ENCODE measurements around the gene SELENOP.
"Not testable (repeated sequence)": the region's sequence is repeated elsewhere in the genome, so short reads cannot be mapped to it uniquely, and the experiment has no call there.

The SELENOP gene

DNA sequence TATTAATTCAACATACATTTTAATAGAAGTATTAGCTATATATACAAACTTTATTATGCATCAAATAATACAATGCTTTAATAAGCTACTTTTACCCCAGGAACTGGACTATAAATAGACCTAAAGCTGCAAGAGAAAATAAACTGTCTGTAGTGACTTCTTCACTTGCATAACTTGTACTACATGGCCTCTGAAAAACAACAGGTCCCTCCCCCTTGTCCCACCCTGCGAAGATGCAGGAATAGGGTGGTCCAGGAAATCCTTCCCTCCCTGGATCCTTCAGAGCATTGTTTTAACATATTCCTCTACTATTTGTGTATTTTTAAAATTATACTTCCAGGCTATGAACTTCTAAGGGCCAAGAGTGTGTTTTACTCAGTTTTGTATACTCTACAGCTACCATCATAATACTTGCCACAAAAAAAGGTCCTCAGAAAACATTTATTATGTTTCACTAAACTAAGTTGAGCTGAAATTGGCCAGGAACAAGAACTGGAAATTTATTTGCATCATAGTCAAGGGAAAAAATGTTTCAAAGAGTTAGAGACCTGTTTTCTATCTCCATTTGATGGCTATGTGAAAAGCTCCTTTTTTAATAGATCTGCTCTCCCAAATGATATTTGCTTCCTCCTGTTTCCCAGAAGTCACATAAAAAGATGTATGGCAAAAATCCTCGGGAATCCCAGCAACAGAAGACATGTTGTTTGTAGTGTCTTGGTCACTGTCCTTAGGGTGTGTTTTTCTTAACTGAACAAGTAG lies 15.2 kb upstream of the SELENOP start:
- no peak for DNase-seq (ENCODE audit: low read depth in 3 of 3, low spot score in 1 of 3)

- no peak for DNase-seq (ENCODE audit: low read depth in 3 of 3, low spot score in 1 of 3)
Measured at GRCh38 chr5:42825422-42826148, 13.9 kb upstream of the SELENOP start.

GRCh38 chr5:42824347-42824976 lies 12.8 kb upstream of the SELENOP start:
- DNase-seq (ENCODE audit: low read depth in 3 of 3, low spot score in 1 of 3), result no peak

DNA sequence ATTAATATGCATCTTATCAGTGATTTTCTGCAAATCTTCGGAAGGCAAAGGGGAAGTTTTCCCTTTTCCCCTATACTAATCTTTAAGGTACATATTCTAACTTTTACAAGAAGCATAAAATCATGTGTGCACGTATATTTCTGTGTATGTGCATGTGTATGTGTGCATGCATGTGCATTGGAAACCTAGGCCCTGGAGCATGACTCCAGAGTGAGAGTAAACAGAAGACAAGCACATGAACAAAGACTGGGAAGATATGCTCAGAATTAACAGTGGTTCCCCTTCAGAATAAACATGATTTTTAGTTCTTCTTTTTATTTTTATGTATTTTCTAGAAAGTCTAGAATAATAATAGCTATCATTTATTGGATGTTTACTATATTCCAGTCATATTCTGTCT lies 10.9 kb upstream of the SELENOP start:
- no peak for DNase-seq (ENCODE audit: low read depth in 3 of 3, low spot score in 1 of 3)

DNA sequence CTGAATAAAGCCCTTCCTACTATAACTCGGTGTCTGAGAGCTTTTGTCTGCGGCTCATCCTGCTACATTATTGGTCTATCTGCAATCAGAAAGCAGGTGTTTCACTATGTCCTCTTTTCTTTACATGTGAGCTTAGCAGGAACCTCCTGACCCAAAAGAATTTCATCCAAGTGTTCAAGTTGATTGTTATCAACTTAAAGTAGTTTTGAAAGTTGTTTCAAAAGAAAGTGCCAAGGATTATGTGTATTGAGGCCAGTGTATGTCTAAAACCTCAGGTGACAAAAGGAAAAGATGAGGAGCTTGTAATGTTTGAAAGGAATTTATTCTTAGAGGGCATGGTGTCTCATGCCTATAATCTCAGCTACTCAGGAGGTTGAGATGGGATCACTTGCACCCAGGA lies 8.1 kb upstream of the SELENOP start:
- DNase-seq (ENCODE audit: low read depth in 3 of 3, low spot score in 1 of 3), result no peak

DNA sequence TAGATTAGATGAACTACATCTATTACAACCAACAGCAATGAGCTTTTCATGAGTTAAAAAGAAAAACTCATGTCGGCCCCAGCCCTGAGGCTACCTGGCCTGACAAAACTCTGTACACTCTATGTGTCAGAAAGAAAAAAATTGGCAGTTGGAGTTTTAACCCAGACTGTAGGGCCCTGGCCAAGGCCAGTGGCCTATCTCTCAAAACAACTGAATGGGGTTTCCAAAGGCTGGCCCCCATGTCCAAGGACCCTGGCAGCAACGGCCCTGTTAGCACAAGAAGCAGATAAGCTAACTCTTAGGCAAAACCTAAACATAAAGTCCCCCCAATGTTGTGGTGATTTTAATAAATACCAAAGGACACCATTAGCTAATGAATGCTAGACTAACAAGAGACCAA lies 4.9 kb upstream of the SELENOP start:
- DNase-seq (ENCODE audit: low read depth in 3 of 3, low spot score in 1 of 3), result not testable (repeated sequence)

DNA sequence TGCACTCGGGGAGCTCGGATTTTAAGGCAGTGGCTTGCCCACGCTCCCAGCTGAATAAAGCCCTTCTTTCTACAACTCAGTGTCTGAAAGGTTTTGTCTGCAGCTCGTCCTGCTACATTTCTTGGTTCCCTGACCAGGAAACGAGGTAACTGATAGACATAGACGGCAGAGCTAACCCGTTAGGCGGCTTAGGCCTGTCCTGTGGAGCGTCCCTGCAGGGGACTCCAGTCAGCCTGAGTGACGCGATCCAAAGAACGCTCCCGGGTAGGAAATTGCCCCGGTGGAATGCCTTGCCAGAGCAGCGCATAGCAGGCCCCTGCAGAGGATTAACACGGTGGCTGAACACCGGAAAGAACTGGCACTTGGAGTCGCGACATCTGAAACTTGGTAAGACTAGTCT lies 1.8 kb upstream of the SELENOP start:
- no peak for DNase-seq (ENCODE audit: low read depth in 3 of 3, low spot score in 1 of 3)

- no peak for DNase-seq (ENCODE audit: low read depth in 3 of 3, low spot score in 1 of 3)
Measured at GRCh38 chr5:42812620-42813019, 928 bp upstream of the SELENOP start.

- DNase-seq (ENCODE audit: low read depth in 3 of 3, low spot score in 1 of 3), result no peak
Measured at GRCh38 chr5:42810834-42811590, 680 bp downstream of the SELENOP start.

DNA sequence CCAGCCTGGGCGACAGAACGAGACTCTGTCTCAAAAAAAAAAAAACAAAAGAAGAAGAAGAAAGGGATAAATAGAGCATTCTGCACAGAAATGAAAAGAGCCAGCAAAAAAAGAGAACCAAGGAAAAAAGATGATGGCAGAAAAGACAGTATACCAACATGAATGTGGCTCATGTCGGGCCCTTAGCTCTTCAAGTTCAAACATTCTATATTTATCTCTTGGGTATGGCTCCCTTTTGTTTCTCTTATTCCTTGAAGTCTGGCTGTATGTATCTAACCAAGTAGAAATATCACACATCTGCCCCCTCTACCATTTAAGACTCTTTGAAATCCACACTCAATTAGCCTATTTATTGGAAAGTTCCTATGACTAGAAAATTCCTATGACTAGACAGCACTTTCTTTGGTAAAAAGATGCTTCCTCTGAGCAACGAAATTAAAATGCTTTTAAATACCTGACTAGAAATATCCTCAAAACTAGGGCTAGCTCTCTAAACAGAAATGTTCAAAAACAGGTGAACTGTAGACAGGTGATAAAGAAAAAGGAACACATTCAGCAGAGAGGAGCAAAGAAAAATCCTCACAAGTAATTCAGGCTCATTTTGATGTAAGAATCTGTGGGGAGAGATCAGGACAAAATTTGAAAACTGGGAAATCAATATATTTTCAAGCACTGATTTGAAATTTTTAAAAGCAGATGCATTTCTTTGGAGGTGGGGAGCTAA lies 2.6 kb downstream of the SELENOP start:
- no peak for DNase-seq (ENCODE audit: low read depth in 3 of 3, low spot score in 1 of 3)

DNA sequence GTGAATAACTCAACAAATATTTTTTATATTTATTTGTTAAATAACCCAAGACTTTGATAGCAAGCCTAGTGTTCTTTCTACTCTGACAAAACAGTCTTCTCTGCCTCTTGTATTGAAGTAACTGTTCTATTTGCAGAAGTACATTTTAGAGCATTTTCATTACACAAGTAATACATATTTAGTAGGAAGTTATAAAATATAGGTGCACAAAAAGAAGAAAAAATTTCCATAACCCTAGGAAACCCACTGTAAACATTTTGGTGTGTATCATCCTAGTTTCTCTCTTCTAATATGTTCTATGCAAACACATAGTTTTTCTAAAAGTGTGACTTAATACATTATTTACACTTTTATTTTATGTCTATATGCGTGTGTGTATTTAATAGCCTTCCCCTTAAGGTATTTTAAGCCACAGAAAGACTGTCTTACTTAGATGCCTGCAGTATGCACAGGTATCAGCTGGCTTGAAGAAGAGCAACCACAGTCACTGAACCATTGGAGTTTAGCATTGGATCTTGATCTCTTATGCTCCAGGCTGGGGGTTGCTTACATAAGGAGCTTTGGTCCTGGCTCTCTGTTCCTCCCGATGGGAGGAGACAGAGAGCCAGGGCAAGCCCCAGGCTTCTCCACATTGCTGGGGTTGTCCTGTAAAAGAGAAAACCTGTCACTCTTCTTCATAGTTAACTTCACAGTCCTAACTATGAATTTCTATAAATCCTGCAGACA lies 3.8 kb downstream of the SELENOP start:
- no peak for DNase-seq (ENCODE audit: low read depth in 3 of 3, low spot score in 1 of 3)

DNA sequence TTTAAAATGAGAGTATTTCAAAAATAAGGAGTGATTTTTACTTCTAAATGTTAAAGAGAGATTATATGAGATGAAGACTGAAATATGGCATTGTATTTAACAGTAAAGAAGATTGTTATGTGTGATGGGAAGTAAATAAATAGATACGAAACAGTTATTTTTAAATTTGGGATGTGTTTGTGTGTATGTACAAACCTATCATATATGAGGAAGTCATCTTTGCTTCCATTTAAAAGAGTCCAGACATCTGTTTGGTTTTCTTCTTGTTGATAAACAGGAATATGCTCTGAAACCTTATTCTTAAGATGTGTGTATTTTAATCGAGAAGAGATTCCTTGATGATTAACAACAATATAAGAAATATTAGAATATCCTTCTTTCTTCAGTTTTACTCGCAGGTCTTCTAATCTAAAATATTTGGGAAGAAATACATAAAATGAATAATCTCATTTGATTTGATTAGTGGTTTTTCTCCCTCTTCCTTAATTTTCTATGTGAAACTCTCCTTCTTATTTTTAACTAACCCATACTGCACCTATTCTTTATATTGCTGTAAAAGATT lies 4.9 kb downstream of the SELENOP start:
- DNase-seq (ENCODE audit: low read depth in 3 of 3, low spot score in 1 of 3), result no peak

DNA sequence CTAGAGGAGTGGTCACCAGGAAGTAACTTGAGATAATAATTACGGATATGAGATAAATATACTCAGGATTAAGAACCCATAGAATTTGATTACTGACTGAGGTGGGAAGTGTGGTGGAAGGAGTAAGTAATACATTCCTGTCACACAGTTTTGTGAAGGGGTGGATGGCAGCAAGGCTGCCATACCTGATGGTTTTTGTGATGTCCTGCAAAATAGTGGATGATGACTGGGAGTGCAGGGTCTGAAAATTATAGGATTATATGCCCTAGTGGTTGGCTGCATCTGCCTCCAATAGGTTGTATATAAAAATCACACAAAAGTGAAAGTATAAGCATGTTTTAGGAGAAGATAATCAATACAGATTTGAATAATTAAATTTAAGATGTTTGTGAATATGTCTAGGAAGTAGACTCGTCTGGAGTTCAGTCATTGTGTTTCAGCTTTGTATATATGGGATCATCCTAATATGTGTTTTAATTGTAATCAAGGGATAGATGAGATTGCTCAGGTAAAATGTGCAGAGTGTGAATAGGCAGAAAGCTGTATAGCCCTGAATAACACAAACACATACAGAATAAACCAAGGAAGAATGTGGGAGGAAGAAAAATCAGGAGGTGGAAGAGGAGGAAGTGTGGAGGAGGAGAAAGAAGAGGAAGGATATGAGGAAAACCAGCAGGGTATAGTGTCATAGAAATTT lies 5.5 kb downstream of the SELENOP start:
- DNase-seq (ENCODE audit: low read depth in 3 of 3, low spot score in 1 of 3), result no peak

DNA sequence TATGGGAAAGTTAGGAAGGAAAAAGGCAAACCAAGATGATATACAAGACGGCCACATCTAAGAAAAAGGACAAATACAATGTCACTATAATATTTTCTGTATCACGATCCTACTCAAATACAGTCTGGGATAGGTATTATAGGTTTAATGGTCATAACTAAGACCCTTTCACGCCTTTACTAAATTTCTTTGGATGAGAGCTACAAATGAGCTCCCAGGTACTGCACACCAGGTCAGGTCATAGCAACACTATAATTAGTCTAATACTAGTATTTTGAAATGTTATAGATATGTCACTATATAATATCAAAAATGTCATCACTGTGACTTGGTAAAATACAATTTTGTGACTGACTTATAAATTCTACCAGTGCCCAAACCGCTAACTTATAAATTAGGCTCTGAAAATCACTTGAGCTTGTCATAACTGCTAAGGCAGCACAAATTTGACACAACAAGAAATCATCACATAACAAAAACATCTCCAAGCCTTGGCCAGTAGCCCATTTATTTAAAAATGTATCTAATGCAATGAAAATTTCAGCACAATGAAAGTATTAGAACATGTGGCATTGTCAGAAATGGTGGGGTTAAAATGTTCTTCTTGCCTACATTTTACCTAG lies 6.9 kb downstream of the SELENOP start:
- no peak for DNase-seq (ENCODE audit: low read depth in 3 of 3, low spot score in 1 of 3)

GRCh38 chr5:42801516-42802166 lies 10.1 kb downstream of the SELENOP start:
- DNase-seq (ENCODE audit: low read depth in 3 of 3, low spot score in 1 of 3), result no peak

- DNase-seq (ENCODE audit: low read depth in 3 of 3, low spot score in 1 of 3), result no peak
Measured at GRCh38 chr5:42800748-42801330, 10.9 kb downstream of the SELENOP start.

GRCh38 chr5:42799668-42800114 lies 12.0 kb downstream of the SELENOP start:
- no peak for DNase-seq (ENCODE audit: low read depth in 3 of 3, low spot score in 1 of 3)

DNA sequence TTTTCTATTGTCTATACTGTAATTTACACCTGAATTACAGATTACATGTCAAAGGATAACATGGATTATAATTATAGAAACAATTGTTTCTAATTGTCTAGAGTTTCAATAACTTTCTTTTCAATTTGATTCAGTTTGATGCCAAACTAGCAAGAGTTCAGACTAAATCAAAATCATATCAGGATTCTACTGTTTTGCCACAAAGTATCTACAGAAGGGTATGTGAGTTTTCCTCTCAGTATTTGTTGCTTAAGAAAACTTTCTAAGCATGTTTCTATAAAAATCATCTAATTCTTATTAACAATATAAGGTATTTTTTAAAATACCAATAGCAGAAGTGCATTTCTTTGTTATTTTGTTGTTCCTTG lies 12.5 kb downstream of the SELENOP start:
- DNase-seq (ENCODE audit: low read depth in 3 of 3, low spot score in 1 of 3), result no peak

All from stimulated activated CD4-positive, alpha-beta T cell treated with anti-CD3 and anti-CD28 coated beads, TNF-alpha, amount 100 ng/mL, for 1 hour (primary cell).